SK-N-SH treated with all-trans-retinoic acid at 6 μM for 48 hours (cell line): ENCODE data around the gene URI1.

Source experiments
- ATAC-seq: fragments of 200-7000 bp; cut with Tn5 transposase; 3 replicates; pipeline ENCODE4 v1.9.1; 2020; ENCODE audit warnings: mild to moderate bottlenecking, moderate library complexity
- ARNTL ChIP-seq: fragments of 450-650 bp; formaldehyde crosslinking; IDR thresholded peaks from 2 replicates; pipeline ENCODE4 v1.5.0; 2020; ENCODE audit warnings: low read depth, mild to moderate bottlenecking, moderate library complexity, borderline replicate concordance
- BACH2 ChIP-seq: fragments of 250-450 bp; sonication (Bioruptor Pico); IDR thresholded peaks from 2 replicates; pipeline ENCODE4 v1.9.0; 2021; ENCODE audit warnings: mild to moderate bottlenecking, borderline replicate concordance
- CREB5 ChIP-seq: fragments of 250-450 bp; sonication (Bioruptor Pico); IDR thresholded peaks from 2 replicates; pipeline ENCODE4 v1.5.1; 2020; ENCODE audit warnings: low read depth, mild to moderate bottlenecking, moderate library complexity
- ESRRG ChIP-seq: fragments of 250-450 bp; sonication (Bioruptor Pico); IDR thresholded peaks from 2 replicates; pipeline ENCODE4 v1.6.1; 2021; ENCODE audit warnings: mild to moderate bottlenecking
- ISL1 ChIP-seq: fragments of 250-450 bp; sonication (Bioruptor Pico); IDR thresholded peaks from 2 replicates; pipeline ENCODE4 v2.1.2; 2022; ENCODE audit warnings: mild to moderate bottlenecking, moderate library complexity
- OSR1 ChIP-seq: fragments of 250-450 bp; sonication (Bioruptor Pico); IDR thresholded peaks from 2 replicates; pipeline ENCODE4 v1.8.0; 2022; ENCODE audit warnings: moderate library complexity, mild to moderate bottlenecking, inconsistent platforms
- PATZ1 ChIP-seq: fragments of 250-450 bp; sonication (Bioruptor Pico); IDR thresholded peaks from 2 replicates; pipeline ENCODE4 v1.8.0; 2020; ENCODE audit warnings: mild to moderate bottlenecking, moderate library complexity, borderline replicate concordance
- RARB ChIP-seq: fragments of 250-450 bp; sonication (Bioruptor Pico); IDR thresholded peaks from 2 replicates; pipeline ENCODE4 v1.8.0; 2021; ENCODE audit warnings: mild to moderate bottlenecking, moderate library complexity
- TCF4 ChIP-seq: fragments of 250-450 bp; sonication (Bioruptor Pico); IDR thresholded peaks from 2 replicates; pipeline ENCODE4 v1.8.0; 2021; ENCODE audit warnings: mild to moderate bottlenecking, moderate library complexity, borderline replicate concordance
- TOX ChIP-seq: fragments of 250-450 bp; sonication (Bioruptor Pico); IDR thresholded peaks from 2 replicates; pipeline ENCODE4 v1.8.0; 2021; ENCODE audit warnings: mild to moderate bottlenecking, moderate library complexity, borderline replicate concordance
- ZC3H10 ChIP-seq: fragments of 250-450 bp; sonication (Bioruptor Pico); IDR thresholded peaks from 2 replicates; pipeline ENCODE4 v1.5.1; 2021; ENCODE audit warnings: mild to moderate bottlenecking, moderate library complexity
- ZFP3 ChIP-seq: fragments of 250-450 bp; sonication (Bioruptor Pico); IDR thresholded peaks from 2 replicates; pipeline ENCODE4 v1.5.0; 2020; ENCODE audit warnings: mild to moderate bottlenecking, moderate library complexity
- ZFP30 ChIP-seq: fragments of 450-650 bp; formaldehyde crosslinking; IDR thresholded peaks from 2 replicates; pipeline ENCODE4 v1.5.0; 2022; ENCODE audit warnings: mild to moderate bottlenecking, moderate library complexity
- ZNF565 ChIP-seq: fragments of 450-650 bp; formaldehyde crosslinking; conservative IDR thresholded peaks from 2 replicates; pipeline ENCODE4 v1.5.0; 2020; ENCODE audit warnings: low read depth, mild to moderate bottlenecking, moderate library complexity
- ZNF70 ChIP-seq: fragments of 450-650 bp; formaldehyde crosslinking; IDR thresholded peaks from 2 replicates; pipeline ENCODE4 v1.5.0; 2020; ENCODE audit warnings: mild to moderate bottlenecking, moderate library complexity
- ZNF8 ChIP-seq: fragments of 450-650 bp; formaldehyde crosslinking; IDR thresholded peaks from 2 replicates; pipeline ENCODE4 v1.5.0; 2020; ENCODE audit warnings: mild to moderate bottlenecking, moderate library complexity
- TF ChIP-seq, protein P1 (sequence below): fragments of 250-450 bp; sonication (Bioruptor Pico); IDR thresholded peaks from 2 replicates; pipeline ENCODE4 v1.5.0; 2020; ENCODE audit warnings: mild to moderate bottlenecking, moderate library complexity
- TF ChIP-seq, protein P2 (sequence below): fragments of 250-450 bp; sonication (Bioruptor Pico); IDR thresholded peaks from 2 replicates; pipeline ENCODE4 v1.5.1; 2021; ENCODE audit warnings: mild to moderate bottlenecking, moderate library complexity
- TF ChIP-seq, protein P3 (sequence below): fragments of 250-450 bp; sonication (Bioruptor Pico); IDR thresholded peaks from 2 replicates; pipeline ENCODE4 v1.8.0; 2021; ENCODE audit warnings: low read depth, mild to moderate bottlenecking, moderate library complexity, borderline replicate concordance

The URI1 gene

DNA sequence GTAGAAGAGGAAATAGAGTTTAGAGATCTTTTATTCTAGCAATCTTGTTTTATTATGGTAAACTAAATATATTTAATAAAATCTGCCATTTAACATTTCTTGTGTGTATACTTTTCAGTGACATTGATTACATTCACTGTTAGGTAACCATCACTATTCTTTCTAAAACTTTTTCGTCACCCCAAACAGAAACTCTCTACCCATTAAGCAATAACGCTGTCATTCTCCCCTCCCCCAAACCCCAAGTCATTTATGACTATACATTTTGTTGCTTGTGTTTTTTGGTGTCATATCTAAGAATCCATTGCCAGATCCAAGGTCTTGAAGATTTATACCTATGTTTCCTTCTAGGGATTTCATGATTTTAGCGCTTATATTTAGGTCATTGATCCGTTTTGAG, 10.6 kb downstream of the URI1 start:
- TF ChIP-seq ZFP3 (CRISPR knock-in tag) = no peak
- TF ChIP-seq ZNF565 (CRISPR knock-in tag) = no peak
- TF ChIP-seq ISL1 (CRISPR knock-in tag) = no peak
- TF ChIP-seq, protein P1, sequence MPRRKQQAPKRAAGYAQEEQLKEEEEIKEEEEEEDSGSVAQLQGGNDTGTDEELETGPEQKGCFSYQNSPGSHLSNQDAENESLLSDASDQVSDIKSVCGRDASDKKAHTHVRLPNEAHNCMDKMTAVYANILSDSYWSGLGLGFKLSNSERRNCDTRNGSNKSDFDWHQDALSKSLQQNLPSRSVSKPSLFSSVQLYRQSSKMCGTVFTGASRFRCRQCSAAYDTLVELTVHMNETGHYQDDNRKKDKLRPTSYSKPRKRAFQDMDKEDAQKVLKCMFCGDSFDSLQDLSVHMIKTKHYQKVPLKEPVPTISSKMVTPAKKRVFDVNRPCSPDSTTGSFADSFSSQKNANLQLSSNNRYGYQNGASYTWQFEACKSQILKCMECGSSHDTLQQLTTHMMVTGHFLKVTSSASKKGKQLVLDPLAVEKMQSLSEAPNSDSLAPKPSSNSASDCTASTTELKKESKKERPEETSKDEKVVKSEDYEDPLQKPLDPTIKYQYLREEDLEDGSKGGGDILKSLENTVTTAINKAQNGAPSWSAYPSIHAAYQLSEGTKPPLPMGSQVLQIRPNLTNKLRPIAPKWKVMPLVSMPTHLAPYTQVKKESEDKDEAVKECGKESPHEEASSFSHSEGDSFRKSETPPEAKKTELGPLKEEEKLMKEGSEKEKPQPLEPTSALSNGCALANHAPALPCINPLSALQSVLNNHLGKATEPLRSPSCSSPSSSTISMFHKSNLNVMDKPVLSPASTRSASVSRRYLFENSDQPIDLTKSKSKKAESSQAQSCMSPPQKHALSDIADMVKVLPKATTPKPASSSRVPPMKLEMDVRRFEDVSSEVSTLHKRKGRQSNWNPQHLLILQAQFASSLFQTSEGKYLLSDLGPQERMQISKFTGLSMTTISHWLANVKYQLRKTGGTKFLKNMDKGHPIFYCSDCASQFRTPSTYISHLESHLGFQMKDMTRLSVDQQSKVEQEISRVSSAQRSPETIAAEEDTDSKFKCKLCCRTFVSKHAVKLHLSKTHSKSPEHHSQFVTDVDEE (CRISPR knock-in tag) = no peak
- no peak for TF ChIP-seq TCF4
- TF ChIP-seq ZC3H10 (CRISPR knock-in tag) = no peak
- no peak for TF ChIP-seq ZFP30
- TF ChIP-seq RARB (CRISPR knock-in tag) = no peak
- TF ChIP-seq ARNTL (CRISPR knock-in tag) = no peak
- no peak for TF ChIP-seq CREB5 (CRISPR knock-in tag)
- TF ChIP-seq, protein P2, sequence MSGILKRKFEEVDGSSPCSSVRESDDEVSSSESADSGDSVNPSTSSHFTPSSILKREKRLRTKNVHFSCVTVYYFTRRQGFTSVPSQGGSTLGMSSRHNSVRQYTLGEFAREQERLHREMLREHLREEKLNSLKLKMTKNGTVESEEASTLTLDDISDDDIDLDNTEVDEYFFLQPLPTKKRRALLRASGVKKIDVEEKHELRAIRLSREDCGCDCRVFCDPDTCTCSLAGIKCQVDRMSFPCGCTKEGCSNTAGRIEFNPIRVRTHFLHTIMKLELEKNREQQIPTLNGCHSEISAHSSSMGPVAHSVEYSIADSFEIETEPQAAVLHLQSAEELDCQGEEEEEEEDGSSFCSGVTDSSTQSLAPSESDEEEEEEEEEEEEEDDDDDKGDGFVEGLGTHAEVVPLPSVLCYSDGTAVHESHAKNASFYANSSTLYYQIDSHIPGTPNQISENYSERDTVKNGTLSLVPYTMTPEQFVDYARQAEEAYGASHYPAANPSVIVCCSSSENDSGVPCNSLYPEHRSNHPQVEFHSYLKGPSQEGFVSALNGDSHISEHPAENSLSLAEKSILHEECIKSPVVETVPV (CRISPR knock-in tag) = no peak
- TF ChIP-seq, protein P3, sequence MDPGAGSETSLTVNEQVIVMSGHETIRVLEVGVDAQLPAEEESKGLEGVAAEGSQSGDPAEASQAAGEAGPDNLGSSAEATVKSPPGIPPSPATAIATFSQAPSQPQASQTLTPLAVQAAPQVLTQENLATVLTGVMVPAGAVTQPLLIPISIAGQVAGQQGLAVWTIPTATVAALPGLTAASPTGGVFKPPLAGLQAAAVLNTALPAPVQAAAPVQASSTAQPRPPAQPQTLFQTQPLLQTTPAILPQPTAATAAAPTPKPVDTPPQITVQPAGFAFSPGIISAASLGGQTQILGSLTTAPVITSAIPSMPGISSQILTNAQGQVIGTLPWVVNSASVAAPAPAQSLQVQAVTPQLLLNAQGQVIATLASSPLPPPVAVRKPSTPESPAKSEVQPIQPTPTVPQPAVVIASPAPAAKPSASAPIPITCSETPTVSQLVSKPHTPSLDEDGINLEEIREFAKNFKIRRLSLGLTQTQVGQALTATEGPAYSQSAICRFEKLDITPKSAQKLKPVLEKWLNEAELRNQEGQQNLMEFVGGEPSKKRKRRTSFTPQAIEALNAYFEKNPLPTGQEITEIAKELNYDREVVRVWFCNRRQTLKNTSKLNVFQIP (CRISPR knock-in tag) = no peak
- TF ChIP-seq PATZ1 (CRISPR knock-in tag) = no peak
- TF ChIP-seq ZNF70 (CRISPR knock-in tag) = no peak
- no peak for TF ChIP-seq ZNF8 (CRISPR knock-in tag)
- no peak for TF ChIP-seq ESRRG (CRISPR knock-in tag)
- TF ChIP-seq OSR1 (CRISPR knock-in tag) = no peak
- no peak for ATAC-seq

DNA sequence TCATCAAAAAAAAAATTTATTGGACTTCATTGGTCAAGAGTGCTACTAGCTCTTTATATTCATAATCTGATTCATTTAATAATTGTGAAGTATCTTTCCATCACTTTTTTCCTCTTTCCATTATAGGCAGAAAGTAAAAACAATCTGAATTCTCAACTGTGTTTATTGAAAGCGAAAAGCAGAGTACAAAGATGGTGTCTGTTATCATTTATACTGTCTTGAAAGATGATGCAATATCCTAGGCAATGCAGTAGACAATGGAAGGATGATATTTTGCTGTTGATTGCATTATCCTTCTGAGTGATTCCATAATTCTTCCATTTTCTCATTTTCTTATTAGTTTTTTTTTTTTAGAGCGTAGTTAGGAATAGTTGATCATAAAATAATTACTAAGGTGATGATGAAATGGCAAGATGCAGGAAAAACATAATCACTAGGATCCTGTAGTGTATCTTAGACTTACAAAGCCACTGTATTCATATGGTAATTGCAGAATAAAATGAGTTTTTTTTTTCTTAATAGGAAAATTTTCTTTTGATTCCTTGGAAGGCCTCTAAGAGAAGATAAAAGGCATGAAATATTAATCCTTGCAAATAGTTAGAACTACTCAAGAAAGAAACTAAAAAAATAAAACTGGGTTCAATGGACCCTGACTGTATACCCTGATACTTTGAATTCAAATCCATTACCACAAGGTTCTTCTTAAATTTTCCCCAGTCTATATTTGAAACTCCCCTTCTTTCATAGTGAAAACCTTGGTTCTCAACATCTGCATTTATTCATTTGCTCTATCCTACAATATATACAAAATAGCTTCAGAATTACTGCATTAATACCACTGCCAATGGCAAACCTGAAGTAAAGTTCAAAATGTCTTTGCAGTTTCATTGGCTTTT, 11.6 kb downstream of the URI1 start:
- no peak for ATAC-seq
- no peak for TF ChIP-seq TOX (CRISPR knock-in tag)
- TF ChIP-seq CREB5 (CRISPR knock-in tag) = no peak
- no peak for TF ChIP-seq ZFP3 (CRISPR knock-in tag)
- peak; percentile 21; the same call in 1 of the 2 replicates for TF ChIP-seq ISL1 (CRISPR knock-in tag)
- TF ChIP-seq BACH2 (CRISPR knock-in tag) = no peak
- TF ChIP-seq OSR1 (CRISPR knock-in tag) = no peak
